DMS79 treated with DMSO at 0.1 percent for 48 hours (cell line): ENCODE measurements around the gene SPEM1.

Experiments
- DNase-seq: peaks from one replicate; lab custom pipeline; 2025; lab: John Stamatoyannopoulos, UW

Gene SPEM1

GRCh38 chr17:7403043-7403726 lies 16.9 kb upstream of the SPEM1 start:
- peak; percentile 61 for DNase-seq

DNA sequence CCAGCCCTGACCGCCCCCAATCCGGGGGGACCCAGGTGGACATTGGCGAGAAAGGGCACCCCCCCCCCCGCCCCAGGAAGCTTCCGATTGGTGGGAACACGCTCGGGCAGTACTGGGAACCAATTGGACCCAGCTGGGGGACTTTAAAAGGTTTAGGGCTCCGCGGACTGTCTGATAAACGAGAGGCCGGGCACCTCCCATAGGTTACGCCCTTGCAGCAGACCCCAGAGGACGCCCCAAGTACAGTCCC lies 16.5 kb upstream of the SPEM1 start:
- DNase-seq, result peak; percentile 61

- DNase-seq, result peak; percentile 96
Observed at GRCh38 chr17:7403977-7404736, 16.0 kb upstream of the SPEM1 start, which contains the start of gene TMEM256. Gene TMEM256 (minus strand): TSS chr17:7404097. CDS start chr17:7404084, 13 bp downstream.

DNA sequence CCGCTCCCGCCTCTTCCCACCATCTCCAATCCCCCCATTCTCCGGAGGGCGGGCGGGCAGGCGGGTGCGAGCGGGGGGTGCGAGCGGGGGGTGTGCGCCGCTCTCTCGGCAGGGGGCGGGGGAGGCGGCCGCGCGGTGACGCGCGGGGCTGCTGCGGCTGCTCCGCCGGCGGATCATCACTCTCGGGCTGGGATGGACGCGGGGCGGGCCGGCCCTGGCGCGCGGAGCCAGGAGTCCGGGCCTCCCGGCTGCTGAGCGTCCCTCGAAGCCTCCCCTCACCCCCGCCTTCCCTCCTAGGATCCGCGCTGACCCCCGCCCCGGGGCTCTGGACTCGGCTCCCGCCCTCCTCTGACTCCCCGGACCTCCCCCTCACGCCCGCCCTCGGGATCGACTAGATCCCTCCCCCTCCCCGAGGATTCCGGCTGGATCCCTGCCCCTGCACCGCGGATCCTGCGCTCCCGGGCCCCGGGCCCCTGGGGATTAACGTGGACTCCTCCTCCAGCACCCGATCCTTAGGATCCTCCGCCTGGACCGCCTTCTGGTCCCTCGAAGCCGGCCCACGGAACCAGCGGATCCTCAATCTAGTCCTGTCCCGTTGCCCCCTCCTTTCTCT lies 15.3 kb upstream of the SPEM1 start:
- DNase-seq, result no peak

GRCh38 chr17:7405350-7406234 lies 14.5 kb upstream of the SPEM1 start:
- DNase-seq, result no peak

DNA sequence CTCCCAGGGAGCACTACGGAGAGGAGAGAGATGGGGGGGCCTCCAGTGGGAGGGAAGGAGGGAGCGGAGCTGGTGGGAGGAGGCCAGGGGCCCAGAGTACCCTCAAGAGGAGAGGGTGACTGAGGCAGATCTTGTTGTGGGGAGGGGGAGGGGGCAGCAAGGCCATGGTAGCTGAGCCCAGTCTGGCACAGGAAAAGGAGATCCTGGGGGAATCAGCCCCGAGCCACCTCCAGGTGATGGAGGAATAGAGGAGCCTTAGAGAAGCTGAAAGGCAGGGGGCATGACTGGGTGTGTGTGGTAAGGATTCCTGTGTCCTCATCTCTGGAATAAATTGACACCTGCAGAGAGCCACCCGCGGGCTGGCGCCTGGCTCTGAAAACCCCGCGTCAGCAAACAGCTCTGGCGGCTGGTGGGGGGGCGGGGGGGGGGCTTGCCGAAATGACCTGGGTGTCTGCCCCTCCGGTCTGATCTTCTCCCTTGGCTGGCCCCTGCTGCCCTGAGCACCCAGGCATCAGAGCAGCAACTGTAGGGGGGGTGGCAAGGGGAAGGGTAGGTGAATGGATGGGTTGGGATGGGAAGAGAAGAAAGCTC lies 13.8 kb upstream of the SPEM1 start:
- no peak for DNase-seq

DNA sequence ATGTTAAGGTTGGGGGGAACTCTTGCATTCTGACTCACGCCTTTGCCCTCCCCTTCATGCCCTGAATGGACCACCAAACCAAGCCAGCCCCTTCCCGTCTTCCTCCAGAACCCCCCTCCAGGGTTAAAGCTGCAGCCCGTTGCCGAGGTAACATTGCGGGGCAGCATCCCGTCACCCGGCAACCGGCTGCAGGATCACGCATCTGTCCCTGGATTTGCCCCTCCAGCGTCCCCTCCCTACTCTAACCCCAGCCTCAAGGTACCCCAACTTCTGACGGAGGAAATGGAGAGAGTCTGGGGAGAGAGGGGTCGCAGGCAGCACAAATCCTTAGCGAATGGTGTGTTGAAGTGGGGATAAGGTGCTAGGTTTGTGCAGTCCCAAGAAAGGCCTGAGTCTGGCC lies 13.0 kb upstream of the SPEM1 start:
- no peak for DNase-seq

DNA sequence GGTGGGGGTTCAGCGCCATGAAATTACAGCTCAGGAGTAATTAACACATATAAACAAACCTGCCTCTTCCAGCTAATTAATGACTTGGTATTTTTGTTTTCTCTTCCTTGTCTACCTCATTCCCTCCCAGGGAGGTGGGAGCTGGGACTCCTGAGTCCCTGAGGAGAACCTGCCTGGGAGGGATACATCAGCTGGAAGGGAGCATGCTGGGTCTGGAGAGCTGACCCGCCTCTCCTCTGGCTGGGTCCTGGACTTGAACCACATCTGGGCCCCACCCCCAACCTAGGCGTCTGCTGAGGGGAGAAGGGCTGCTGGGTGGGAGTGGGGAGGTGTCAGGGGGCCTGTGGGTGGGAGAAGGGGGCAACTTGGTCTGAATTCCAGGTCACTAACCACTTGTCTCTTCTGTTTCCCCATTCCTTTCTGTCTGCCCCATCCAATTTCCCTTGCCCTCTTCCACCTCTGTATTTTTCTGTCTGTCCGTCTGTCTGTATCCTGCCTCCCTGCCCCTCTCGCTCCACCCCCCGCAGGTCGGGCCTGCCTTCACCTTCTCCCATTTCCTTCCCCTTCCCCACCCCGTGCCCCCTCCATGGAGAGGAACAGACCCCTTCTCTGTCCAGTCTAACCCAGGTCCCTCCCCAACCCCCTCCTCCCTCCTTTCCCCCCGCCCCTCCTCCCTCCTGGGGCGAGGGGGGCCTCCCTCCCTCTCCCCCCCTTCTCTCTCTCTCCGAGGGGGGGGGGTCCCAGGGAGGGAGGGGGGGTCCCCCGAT lies 12.5 kb upstream of the SPEM1 start, which contains the start of gene NLGN2:
Gene NLGN2 (plus strand): TSS at position 361 of the 767 bp plus-strand sequence. CDS start 411 bp downstream, outside the sequence.
- DNase-seq, result no peak

- no peak for DNase-seq
Observed at GRCh38 chr17:7408252-7408727, 11.8 kb upstream of the SPEM1 start.

DNA sequence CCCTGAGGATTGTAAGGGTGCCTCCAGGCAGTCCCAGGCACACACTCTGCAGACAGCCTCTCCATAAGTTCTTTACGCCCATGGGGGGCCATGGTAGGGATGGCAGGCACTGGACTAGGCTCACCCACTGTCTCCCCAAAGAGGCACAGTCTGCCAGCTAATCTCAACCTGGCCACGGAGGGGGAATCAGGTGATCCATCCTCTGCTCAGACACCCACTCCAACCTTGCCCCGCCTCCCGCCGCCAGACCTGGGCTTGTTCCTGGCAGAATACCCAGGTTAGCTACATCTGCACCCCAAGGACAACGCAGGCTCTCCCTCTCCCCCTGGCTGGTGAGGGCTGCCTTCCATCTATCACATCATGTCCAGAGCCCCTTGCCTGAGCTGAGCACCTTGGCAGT lies 11.3 kb upstream of the SPEM1 start:
- no peak for DNase-seq

DNA sequence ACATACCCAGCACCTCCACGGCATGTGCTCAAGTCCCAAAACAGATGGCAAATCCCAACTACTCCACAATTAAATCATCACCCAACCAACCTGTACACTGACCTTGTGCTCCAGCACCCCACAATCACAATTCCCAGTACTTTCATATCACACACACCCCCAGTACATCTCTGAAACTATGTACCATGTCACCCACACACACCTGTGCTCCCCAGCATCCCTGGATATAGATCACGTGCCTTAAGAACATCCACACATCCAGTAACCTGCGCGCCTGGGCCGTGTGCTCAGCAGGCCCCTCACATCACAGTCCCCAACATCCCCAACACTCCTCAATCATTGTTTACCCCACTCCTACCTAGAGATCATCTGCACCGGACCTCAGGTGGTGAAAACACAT lies 10.4 kb upstream of the SPEM1 start:
- no peak for DNase-seq

- no peak for DNase-seq
Observed at GRCh38 chr17:7410634-7411426, 9.3 kb upstream of the SPEM1 start.

DNA sequence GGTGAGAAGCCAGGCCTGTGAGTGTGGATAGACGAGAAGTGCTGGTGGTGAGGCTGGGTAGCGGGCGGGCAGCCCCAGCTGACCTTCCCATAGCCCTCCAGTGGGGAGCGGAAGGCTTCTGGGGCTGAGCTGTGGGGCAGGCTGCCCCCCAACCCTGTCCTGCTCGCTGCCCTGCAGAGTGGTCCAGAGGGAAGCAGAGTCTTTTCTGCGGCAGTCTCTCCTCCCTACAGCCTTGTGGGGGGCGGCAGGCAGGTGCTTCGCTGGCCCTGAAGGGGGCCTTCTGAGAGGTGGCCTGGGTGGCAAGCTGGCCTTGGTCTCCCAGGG lies 8.7 kb upstream of the SPEM1 start:
- DNase-seq, result no peak

GRCh38 chr17:7413346-7413985 lies 6.7 kb upstream of the SPEM1 start:
- DNase-seq, result no peak

GRCh38 chr17:7414837-7415236 lies 5.3 kb upstream of the SPEM1 start:
- DNase-seq, result no peak

- DNase-seq, result no peak
Observed at GRCh38 chr17:7415784-7416183, 4.3 kb upstream of the SPEM1 start.

- DNase-seq, result no peak
Observed at GRCh38 chr17:7416323-7416722, 3.8 kb upstream of the SPEM1 start.

GRCh38 chr17:7417056-7417655 lies 3.0 kb upstream of the SPEM1 start:
- no peak for DNase-seq

DNA sequence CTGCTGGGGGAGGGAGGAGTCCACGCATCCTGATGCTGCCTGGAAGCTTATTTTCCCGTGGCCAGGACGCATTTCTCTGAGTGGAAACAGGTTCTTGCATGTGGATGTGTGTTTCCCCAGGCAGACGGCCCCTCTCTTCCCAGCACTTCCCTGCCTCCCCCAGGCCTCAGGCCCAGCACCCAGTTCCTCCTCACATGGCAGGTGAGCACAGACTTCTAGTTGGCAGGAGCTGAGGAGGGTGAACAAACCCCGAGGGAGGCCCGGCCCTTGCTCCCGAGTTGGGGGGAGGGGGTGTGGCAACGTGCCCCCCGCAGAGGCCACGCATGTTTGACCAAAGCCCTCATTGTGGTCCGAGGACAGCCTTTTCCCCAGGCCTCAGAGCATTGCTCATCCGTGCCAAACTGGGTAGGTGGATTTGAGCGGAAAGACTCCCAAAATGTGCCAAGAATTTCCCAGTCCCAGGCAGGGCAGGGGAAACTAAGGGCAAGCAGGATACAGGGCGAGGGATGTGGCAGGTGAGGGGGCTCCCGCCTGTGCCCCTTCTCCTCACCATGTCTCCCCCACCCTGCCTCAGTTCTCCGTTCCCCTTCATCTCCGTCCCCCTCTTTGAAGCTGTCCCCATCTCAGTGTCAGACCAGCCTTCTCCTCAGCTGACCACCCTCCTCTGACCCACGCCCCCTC lies 1.5 kb upstream of the SPEM1 start:
- no peak for DNase-seq
